Measurements from ENCODE around the gene PCSK4. TPM values are rescaled to one million over a fixed set of nuclear protein-coding genes. Genes with fewer than 3 reads are reported as not detected.
A peak's percentile ranks its signal among the peaks of the same experiment; 100 is the strongest.

Gene PCSK4
- total and polyA plus RNA-seq, 2 of the 13 experiments (the other 11 are each of a cell fraction or from before 2014, with no cell fraction given) = 2.0 to 2.7 TPM

GRCh38 chr19:1478934-1479707 is 11.0 kb downstream of the PCSK4 start, which contains the start of gene C19orf25 (continued):
- TF ChIP-seq HNF4G (IDR thresholded peaks at IDR 0.05; ENCODE audit: borderline replicate concordance, low read depth, low read length) (no peak), HNF4G (CRISPR knock-in tag; IDR thresholded peaks at IDR 0.05; ENCODE audit: borderline replicate concordance, low read depth) (peak; percentile 29; the same call in 1 of the 2 replicates), BCL6 (CRISPR knock-in tag; IDR thresholded peaks at IDR 0.05) (no peak; the same call in 1 of the 2 replicates), TBL1XR1 (IDR thresholded peaks at IDR 0.05; ENCODE audit: borderline replicate concordance, low read length, partially characterized antibody) (peak; percentile 24), SNAPC4 (CRISPR knock-in tag; IDR thresholded peaks at IDR 0.05) (no peak), FOSL2 (CRISPR knock-in tag; IDR thresholded peaks at IDR 0.05) (peak; percentile 13; the same call in 1 of the 2 replicates), CENPT (CRISPR knock-in tag; IDR thresholded peaks at IDR 0.05; ENCODE audit: low read depth) (no peak), HDAC2 (CRISPR knock-in tag; IDR thresholded peaks at IDR 0.05) (peak; percentile 68), THAP11 (CRISPR knock-in tag; IDR thresholded peaks at IDR 0.05) (peak; percentile 88), DZIP1 (CRISPR knock-in tag; IDR thresholded peaks at IDR 0.05) (no peak), MED13 (CRISPR knock-in tag; IDR thresholded peaks at IDR 0.05) (no peak), MYPOP (CRISPR knock-in tag; IDR thresholded peaks at IDR 0.05) (0 out of 2 replicates have a peak, but pooled peaks have one; percentile 33), ZNF546 (CRISPR knock-in tag; conservative IDR thresholded peaks at IDR 0.05) (no peak), ZNF720 (CRISPR knock-in tag; IDR thresholded peaks at IDR 0.05) (no peak), RBAK (CRISPR knock-in tag; IDR thresholded peaks at IDR 0.05) (no peak), NBN (conservative IDR thresholded peaks at IDR 0.05) (no peak)

Data from HepG2 (cell line).